GM12878 (cell line): Measurements from ENCODE around the gene ATP1A1.

Source experiments
- ESRRA ChIP-seq: IDR thresholded peaks from 2 replicates; pipeline ENCODE4 v1.6.1; 2012; ENCODE audit warnings: mild to moderate bottlenecking, low read length, improper control_type of control experiment
- REST ChIP-seq: IDR thresholded peaks from 2 replicates; pipeline ENCODE4 v1.6.1; 2012; ENCODE audit warnings: mild to moderate bottlenecking, low read depth, low read length
- TF ChIP-seq, protein P1 (sequence below): fragments of 450-650 bp; IDR thresholded peaks from 2 replicates; pipeline ENCODE4 v1.6.1; 2017; ENCODE audit warnings: mild to moderate bottlenecking

DNA sequence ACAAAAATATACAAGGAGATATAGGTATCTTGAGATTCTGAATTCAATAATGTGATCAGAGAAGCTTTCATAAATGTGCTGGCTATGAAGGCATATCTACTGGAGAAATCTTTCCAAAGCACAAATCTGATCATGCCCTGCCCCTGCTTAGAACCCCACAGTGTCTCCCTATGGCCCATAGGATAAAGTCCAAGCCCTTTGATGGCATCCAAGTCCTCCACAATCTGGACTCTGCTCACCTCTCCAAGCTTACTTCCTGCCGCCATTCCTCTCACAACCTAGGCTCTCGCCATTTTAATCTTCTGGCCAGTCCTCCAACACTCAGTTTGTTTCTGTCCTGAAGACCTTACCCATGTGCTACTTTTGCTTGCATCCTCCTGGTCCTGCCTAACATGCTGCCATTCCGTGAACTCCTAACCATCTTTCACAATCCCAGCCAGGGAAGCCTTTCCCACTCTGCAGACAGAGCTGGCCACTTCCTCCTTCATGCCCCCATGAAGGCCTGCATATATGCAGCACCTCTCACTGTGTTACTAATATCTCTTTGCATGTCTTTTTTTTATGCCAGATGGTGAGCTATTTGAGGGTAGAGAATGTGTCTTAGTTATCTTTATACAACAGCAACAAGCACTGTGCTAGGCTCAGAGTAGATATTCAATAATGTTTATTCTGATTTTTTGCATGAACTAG, 5.6 kb upstream of the ATP1A1 start:
- TF ChIP-seq, protein P1, sequence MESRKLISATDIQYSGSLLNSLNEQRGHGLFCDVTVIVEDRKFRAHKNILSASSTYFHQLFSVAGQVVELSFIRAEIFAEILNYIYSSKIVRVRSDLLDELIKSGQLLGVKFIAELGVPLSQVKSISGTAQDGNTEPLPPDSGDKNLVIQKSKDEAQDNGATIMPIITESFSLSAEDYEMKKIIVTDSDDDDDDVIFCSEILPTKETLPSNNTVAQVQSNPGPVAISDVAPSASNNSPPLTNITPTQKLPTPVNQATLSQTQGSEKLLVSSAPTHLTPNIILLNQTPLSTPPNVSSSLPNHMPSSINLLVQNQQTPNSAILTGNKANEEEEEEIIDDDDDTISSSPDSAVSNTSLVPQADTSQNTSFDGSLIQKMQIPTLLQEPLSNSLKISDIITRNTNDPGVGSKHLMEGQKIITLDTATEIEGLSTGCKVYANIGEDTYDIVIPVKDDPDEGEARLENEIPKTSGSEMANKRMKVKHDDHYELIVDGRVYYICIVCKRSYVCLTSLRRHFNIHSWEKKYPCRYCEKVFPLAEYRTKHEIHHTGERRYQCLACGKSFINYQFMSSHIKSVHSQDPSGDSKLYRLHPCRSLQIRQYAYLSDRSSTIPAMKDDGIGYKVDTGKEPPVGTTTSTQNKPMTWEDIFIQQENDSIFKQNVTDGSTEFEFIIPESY = no peak
- TF ChIP-seq ESRRA (no peak), REST (no peak)
